GM18907 (cell line): ENCODE measurements around the gene CARD16.

ENCODE experiments used
- ATAC-seq: cut with Tn5 transposase; IDR thresholded peaks from one replicate; pipeline ENCODE4 v1.9.1; 2021; ENCODE audit warnings: mild to moderate bottlenecking, moderate library complexity; ENCODE audit not compliant: unreplicated experiment

CARD16 gene

DNA sequence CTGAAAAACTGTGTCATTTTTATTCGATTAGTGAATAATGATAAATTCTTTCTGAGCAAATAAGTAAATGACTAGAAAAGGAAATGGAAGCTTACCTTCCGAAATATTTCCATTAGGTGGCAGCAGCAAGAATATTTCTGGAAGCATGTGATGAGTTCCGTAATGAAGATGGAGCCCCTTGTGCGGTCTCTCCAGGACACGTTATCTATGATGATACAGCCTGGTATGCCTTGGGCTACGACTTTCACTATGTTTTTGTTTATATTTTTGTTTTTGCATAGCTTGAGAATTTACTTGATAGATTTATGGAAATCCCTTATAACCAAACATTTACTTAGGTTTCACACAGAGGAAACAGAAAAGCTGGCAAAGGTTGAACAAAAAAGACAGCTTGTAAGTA lies 47.8 kb downstream of the CARD16 start:
- no peak for ATAC-seq

DNA sequence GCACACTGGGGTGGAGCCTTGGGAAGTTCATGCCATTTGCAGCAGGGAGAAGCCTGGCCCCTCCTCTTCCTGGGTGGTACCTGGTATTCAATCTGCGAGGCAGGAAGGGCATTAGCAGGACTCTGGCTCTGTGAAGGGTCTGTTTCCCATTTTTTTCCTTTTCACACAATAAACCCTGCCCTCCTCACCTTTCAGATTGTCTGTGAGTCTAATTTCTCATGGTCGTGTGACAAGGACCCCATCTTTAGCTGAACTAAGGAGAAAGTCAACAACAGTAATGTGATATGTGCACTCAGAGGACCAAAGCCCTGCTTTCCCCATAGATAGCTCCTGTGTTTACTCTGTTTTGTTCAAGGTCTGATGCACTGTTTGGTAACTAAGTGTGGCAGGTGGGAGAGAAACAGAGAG lies 50.1 kb downstream of the CARD16 start:
- ATAC-seq: no peak

DNA sequence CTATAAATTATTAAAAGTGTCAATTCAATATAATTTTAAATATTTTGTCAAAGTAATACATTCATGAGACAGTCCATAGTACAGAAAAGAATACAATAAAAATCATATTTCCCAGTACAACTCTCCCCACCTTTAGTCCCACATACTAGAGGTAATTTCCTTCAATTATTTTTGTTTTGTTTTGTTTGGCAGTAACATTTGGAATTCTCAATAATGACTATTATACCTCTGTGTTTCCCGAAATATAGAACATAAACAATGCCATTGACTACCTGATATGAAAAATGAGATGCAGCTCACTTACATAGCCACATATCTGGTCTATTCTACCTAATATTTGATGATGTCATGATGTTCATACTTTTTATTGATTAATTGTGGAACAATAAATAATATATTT lies 52.4 kb downstream of the CARD16 start:
- no peak for ATAC-seq

DNA sequence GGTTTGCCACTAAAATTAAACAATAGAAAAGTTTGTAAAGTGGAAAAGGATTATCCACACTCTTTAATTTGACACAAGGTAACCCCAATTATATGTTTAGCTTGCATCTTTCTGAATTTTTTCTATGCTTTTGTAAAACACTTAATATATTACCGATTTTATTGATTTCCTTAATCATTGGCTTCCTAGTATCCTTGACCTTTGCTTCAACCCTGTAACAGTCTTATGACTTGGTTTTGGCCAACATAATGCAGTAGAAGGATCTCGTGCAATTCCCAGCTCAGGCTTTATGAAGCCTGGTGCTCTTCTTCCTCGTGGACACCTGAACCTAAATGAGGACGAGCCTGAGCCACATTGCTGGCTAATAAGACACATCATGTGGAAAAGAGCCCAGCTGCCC lies 53.1 kb downstream of the CARD16 start:
- ATAC-seq: no peak
